IMR-90 (cell line): ENCODE results near the gene C6orf136. TPM values are rescaled to one million over a fixed set of nuclear protein-coding genes. Genes with fewer than 3 reads are reported as not detected.

Source experiments
- ATAC-seq: fragments of 200-7000 bp; cut with Tn5 transposase; 2 replicates; pipeline ENCODE4 v1.9.1; 2020; ENCODE audit warnings: low read depth, mild to moderate bottlenecking, moderate library complexity
- BruUV-seq: library from RNA; stranded (reverse); fragments of 400-500 nt; replicated peaks from 2 replicates; lab custom pipeline; 2021; lab: Mats Ljungman, UMichigan
- CTCF ChIA-PET: fragments of 300-600 bp; formaldehyde crosslinking; extraction: SDS; loops from one replicate; lab custom pipeline; 2021; ENCODE audit warnings: antibody characterized with exemption; lab: Yijun Ruan, JAX
- POLR2A ChIA-PET: fragments of 300-600 bp; sonication (Branson Sonifier 250); formaldehyde crosslinking; loops from one replicate; lab custom pipeline; 2022; ENCODE audit warnings: antibody characterized with exemption; ENCODE audit not compliant: unreplicated experiment; lab: Charles Lee
- DNase-seq: peaks from one replicate; pipeline ENCODE4 v3.0.0; 2013
- H2AFZ ChIP-seq: replicated peaks from 2 replicates; pipeline ENCODE3; 2013; ENCODE audit warnings: low read length, mild to moderate bottlenecking; ENCODE audit not compliant: poor library complexity
- H2AK5ac ChIP-seq: 2 replicates; pipeline ENCODE4 v1.6.1; 2013; ENCODE audit warnings: low read depth, low read length, inconsistent platforms
- H2AK9ac ChIP-seq: replicated peaks from 2 replicates; pipeline ENCODE3; 2013; ENCODE audit warnings: mild to moderate bottlenecking, low read depth, low read length, moderate library complexity; ENCODE audit not compliant: poor library complexity
- H2BK120ac ChIP-seq: 2 replicates; pipeline ENCODE4 v1.6.1; 2013; ENCODE audit warnings: low read depth, low read length, inconsistent platforms
- H2BK15ac ChIP-seq: 3 replicates; pipeline ENCODE4 v1.6.1; 2013; ENCODE audit warnings: low read depth, low read length, inconsistent platforms
- H2BK20ac ChIP-seq: 2 replicates; pipeline ENCODE4 v1.6.1; 2013; ENCODE audit warnings: low read depth, mild to moderate bottlenecking, inconsistent platforms, low read length, moderate library complexity
- H2BK5ac ChIP-seq: 2 replicates; pipeline ENCODE4 v1.6.1; 2013; ENCODE audit warnings: mild to moderate bottlenecking, low read depth, low read length, inconsistent platforms; ENCODE audit not compliant: poor library complexity, severe bottlenecking
- H3K14ac ChIP-seq: replicated peaks from 2 replicates; pipeline ENCODE4 v1.6.1; 2013; ENCODE audit warnings: low read depth, low read length, inconsistent platforms
- H3K18ac ChIP-seq: 2 replicates; pipeline ENCODE4 v1.6.1; 2013; ENCODE audit warnings: low read depth, low read length, control low read depth
- H3K23ac ChIP-seq: 2 replicates; pipeline ENCODE4 v1.6.1; 2013; ENCODE audit warnings: low read depth, low read length, inconsistent platforms
- H3K27ac ChIP-seq: 2 replicates; pipeline ENCODE4 v1.5.1; 2013; ENCODE audit warnings: mild to moderate bottlenecking, control low read depth, low read length; ENCODE audit not compliant: insufficient read depth
- H3K27me3 ChIP-seq: 2 replicates; pipeline ENCODE4 v1.6.1; 2013; ENCODE audit warnings: low read length; ENCODE audit not compliant: control insufficient read depth, insufficient read depth
- H3K36me3 ChIP-seq: 2 replicates; pipeline ENCODE4 v1.6.1; 2013; ENCODE audit warnings: low read length, mixed read lengths; ENCODE audit not compliant: control insufficient read depth, insufficient read depth
- H3K4ac ChIP-seq: 2 replicates; pipeline ENCODE4 v1.6.1; 2013; ENCODE audit warnings: low read depth, low read length, inconsistent platforms
- H3K4me1 ChIP-seq: 2 replicates; pipeline ENCODE4 v1.6.1; 2013; ENCODE audit warnings: low read length, mixed read lengths; ENCODE audit not compliant: control insufficient read depth, insufficient read depth
- H3K4me2 ChIP-seq: 2 replicates; pipeline ENCODE4 v1.6.1; 2013; ENCODE audit warnings: low read depth, mild to moderate bottlenecking, control low read depth, low read length, moderate library complexity
- H3K4me3 ChIP-seq: 2 replicates; pipeline ENCODE4 v1.5.1; 2013; ENCODE audit warnings: low read depth, mild to moderate bottlenecking, control low read depth, low read length, moderate library complexity; ENCODE audit not compliant: insufficient read depth
- H3K56ac ChIP-seq: 2 replicates; pipeline ENCODE4 v1.6.1; 2013; ENCODE audit warnings: low read length, inconsistent platforms; ENCODE audit not compliant: insufficient read depth; ENCODE audit errors: extremely low read depth
- H3K79me1 ChIP-seq, 2 experiments: 2 replicates each; pipeline ENCODE4 v1.6.1; 2013; ENCODE audit warnings: low read length in 2 of 2, inconsistent platforms in 1 of 2, low read depth in 1 of 2
- H3K9ac ChIP-seq: 2 replicates; pipeline ENCODE4 v1.6.1; 2013; ENCODE audit warnings: low read depth, low read length, control low read depth
- H3K9me1 ChIP-seq: 2 replicates; pipeline ENCODE4 v1.6.1; 2013; ENCODE audit warnings: low read length, inconsistent platforms; ENCODE audit not compliant: insufficient read depth
- H3K9me3 ChIP-seq: 2 replicates; pipeline ENCODE4 v1.6.1; 2013; ENCODE audit warnings: low read length; ENCODE audit not compliant: control insufficient read depth, insufficient read depth
- H4K20me1 ChIP-seq: 2 replicates; pipeline ENCODE4 v1.6.1; 2013; ENCODE audit warnings: low read length, inconsistent platforms; ENCODE audit not compliant: insufficient read depth
- H4K5ac ChIP-seq: 2 replicates; pipeline ENCODE4 v1.6.1; 2013; ENCODE audit warnings: mild to moderate bottlenecking, low read depth, low read length, control low read depth
- H4K8ac ChIP-seq, 2 experiments: 2 replicates each; pipeline ENCODE4 v1.6.1; 2013; ENCODE audit warnings: low read depth in 2 of 2, low read length in 2 of 2, control low read depth in 1 of 2, inconsistent platforms in 1 of 2
- H4K91ac ChIP-seq: 2 replicates; pipeline ENCODE4 v1.6.1; 2013; ENCODE audit warnings: low read depth, low read length, inconsistent platforms; ENCODE audit not compliant: insufficient read depth
- CEBPB ChIP-seq: IDR thresholded peaks from 2 replicates; pipeline ENCODE4 v1.6.1; 2012; ENCODE audit warnings: low read depth, low read length, improper control_type of control experiment
- CHD1 ChIP-seq: IDR thresholded peaks from 2 replicates; pipeline ENCODE4 v1.6.1; 2012; ENCODE audit warnings: low read depth, low read length, improper control_type of control experiment
- MAFK ChIP-seq: IDR thresholded peaks from 2 replicates; pipeline ENCODE4 v1.6.1; 2012; ENCODE audit warnings: low read depth, low read length, improper control_type of control experiment
- MAZ ChIP-seq: IDR thresholded peaks from 2 replicates; pipeline ENCODE4 v1.6.1; 2012; ENCODE audit warnings: low read depth, mild to moderate bottlenecking, low read length, improper control_type of control experiment, moderate library complexity, borderline replicate concordance
- NFE2L2 ChIP-seq: fragments of 150-350 bp; IDR thresholded peaks from 2 replicates; pipeline ENCODE4 v1.6.1; 2016; ENCODE audit warnings: low read depth, mild to moderate bottlenecking, low read length
- POLR2A ChIP-seq: IDR thresholded peaks from 2 replicates; pipeline ENCODE4 v1.6.1; 2012; ENCODE audit warnings: mild to moderate bottlenecking, low read depth, low read length
- SMC3 ChIP-seq: fragments of 150-350 bp; IDR thresholded peaks from 2 replicates; pipeline ENCODE4 v1.6.1; 2016; ENCODE audit warnings: low read depth, mild to moderate bottlenecking, antibody characterized with exemption, low read length, moderate library complexity
- WGBS, 2 experiments: methylation state at CpG; one replicate each; pipeline versions ENCODE4 v1.1.5 to v1.1.7; 2013; ENCODE audit warnings: missing lambda C conversion rate in 2 of 2; ENCODE audit not compliant: insufficient read length in 1 of 2; ENCODE audit errors: extremely low coverage in 2 of 2; 5-methylcytosine and 5-hydroxymethylcytosine counted together
- dilution Hi-C: fragments of 300-500 bp; cut with HindIII; formaldehyde crosslinking; loops from one replicate; pipeline ENCODE4 v1.14.3; 2018; ENCODE audit warnings: low sequenced_read_pairs; ENCODE audit not compliant: unreplicated experiment
- in situ Hi-C: fragments of 300-500 bp; cut with MboI; formaldehyde crosslinking; loops from 3 replicates; pipeline ENCODE4 v1.14.3; 2019; ENCODE audit warnings: low sequenced_read_pairs, inconsistent platforms, mixed read lengths
- intact Hi-C: fragments of 100-400 bp; cut with micrococcal nuclease; formaldehyde crosslinking; loops from 2 replicates; pipeline ENCODE4 v1.10.0; 2022
- polyA plus RNA-seq, 3 experiments: library from polyadenylated mRNA; depleted of rRNA; stranded (reverse); fragments of >200 nt; gene quantifications; 2 replicates each; pipeline ENCODE4 v1.2.3, GENCODE V29; 2012; ENCODE audit warnings: low replicate concordance in 1 of 3
- total RNA-seq: library from RNA; depleted of rRNA; stranded (reverse); fragments of >200 nt; gene quantifications from 2 replicates; pipeline ENCODE4 v1.2.3, GENCODE V29; 2012

The C6orf136 gene
- total and polyA plus RNA-seq, 2 of the 4 experiments (the other 2 are of a cell fraction) = 1.1 to 11.7 TPM

GRCh38 chr6:30615958-30616810, 30.7 kb upstream of the C6orf136 start:
- Histone ChIP-seq H3K36me3 (peaks cover 17% of the 10 kb centered on the region), H2AK9ac (peak overlapping the region; percentile 100), H3K4me2 (peak overlapping the region; percentile 96), H3K9ac (peak overlapping the region; percentile 99), H3K4me1 (peaks cover 8% of the 10 kb centered on the region), H4K20me1 (peaks cover 38% of the 10 kb centered on the region), H3K4ac (peak overlapping the region; percentile 99), H4K5ac (peak overlapping the region; percentile 97), H4K91ac (peak overlapping the region; percentile 99), H2BK5ac (peak overlapping the region; percentile 92), H4K8ac (peak overlapping the region; percentile 87 to 100), H3K27me3 (no peaks in the 10 kb centered on the region), H2BK20ac (no peak overlapping the region), H3K9me3 (no peaks in the 10 kb centered on the region), H3K9me1 (peaks cover 10% of the 10 kb centered on the region), H2BK120ac (peak overlapping the region; percentile 6), H3K4me3 (peak overlapping the region; percentile 73), H3K14ac (peak overlapping the region; percentile 99), H3K23ac (peak overlapping the region; percentile 99), H3K79me1 (peaks cover 25 to 52% of the 10 kb centered on the region in 2 experiments), H2AFZ (no peak overlapping the region), H2AK5ac (peak overlapping the region; percentile 99), H2BK15ac (no peak overlapping the region), H3K56ac (peak overlapping the region; percentile 100), H3K27ac (peak overlapping the region; percentile 91), H3K18ac (peak overlapping the region; percentile 91)
- BruUV-seq = no TSS peak
- TF ChIP-seq SMC3 (no peak), POLR2A (peak; percentile 84), CHD1 (peak; percentile 5), MAZ (no peak), CEBPB (no peak), NFE2L2 (no peak), MAFK (peak; percentile 93)
- ATAC-seq = no peak
- ChIA-PET POLR2A (interaction anchor here (0.7 to 1.2 kb wide), 6 partner anchors 10 to 297 kb away, joined by 3 to 8 read pairs (median 3); partner anchors contain the start of gene ATAT1), CTCF (no interaction called here)
- dilution Hi-C loops = no loop called here
- in situ Hi-C loops = no loop called here
- no peak for DNase-seq
- WGBS, 2 experiments = 100% methylated on average over 1 of the region's 10 CpGs; no CpG with 5 or more reads in 1 of the 2 experiments
- intact Hi-C loops = loop anchor here (2.0 kb wide), 1 partner anchor 105 kb away; the partner anchor contains the start of gene TUBB
